GM20000 (cell line): Measurements from ENCODE around the gene CEACAM6.
"Not testable (repeated sequence)": the region's sequence is repeated elsewhere in the genome, so short reads cannot be mapped to it uniquely, and the experiment has no call there.

Experiments used
- DNase-seq: peaks from one replicate; pipeline ENCODE4 v3.0.0; 2012; ENCODE audit warnings: low spot score
- TF ChIP-seq, protein P1 (sequence below): IDR thresholded peaks from 2 replicates; pipeline ENCODE4 v1.5.1; 2012; ENCODE audit warnings: mild to moderate bottlenecking, control low read depth; ENCODE audit errors: extremely low read depth, missing control alignments

Gene CEACAM6

DNA sequence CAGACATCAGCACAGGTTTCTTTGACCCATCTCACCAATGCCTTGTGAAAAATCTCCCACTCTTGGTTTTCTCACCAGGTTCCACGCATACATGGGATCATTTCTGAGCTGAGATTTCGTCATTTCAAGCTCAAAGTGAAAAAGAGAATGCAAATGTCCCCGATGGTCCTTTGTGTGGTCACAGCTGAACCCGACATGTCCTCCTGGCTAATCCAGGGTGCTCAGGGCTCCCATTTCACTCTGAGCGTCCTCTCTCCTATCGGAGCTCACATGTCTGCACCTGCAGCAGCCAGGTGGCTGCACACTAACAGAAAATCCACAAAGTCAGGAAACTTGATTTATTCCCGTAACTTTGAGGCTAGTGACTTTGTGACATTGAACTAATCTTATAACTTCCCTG is 31.7 kb downstream of the CEACAM6 start:
- DNase-seq, result no peak
- TF ChIP-seq, protein P1, sequence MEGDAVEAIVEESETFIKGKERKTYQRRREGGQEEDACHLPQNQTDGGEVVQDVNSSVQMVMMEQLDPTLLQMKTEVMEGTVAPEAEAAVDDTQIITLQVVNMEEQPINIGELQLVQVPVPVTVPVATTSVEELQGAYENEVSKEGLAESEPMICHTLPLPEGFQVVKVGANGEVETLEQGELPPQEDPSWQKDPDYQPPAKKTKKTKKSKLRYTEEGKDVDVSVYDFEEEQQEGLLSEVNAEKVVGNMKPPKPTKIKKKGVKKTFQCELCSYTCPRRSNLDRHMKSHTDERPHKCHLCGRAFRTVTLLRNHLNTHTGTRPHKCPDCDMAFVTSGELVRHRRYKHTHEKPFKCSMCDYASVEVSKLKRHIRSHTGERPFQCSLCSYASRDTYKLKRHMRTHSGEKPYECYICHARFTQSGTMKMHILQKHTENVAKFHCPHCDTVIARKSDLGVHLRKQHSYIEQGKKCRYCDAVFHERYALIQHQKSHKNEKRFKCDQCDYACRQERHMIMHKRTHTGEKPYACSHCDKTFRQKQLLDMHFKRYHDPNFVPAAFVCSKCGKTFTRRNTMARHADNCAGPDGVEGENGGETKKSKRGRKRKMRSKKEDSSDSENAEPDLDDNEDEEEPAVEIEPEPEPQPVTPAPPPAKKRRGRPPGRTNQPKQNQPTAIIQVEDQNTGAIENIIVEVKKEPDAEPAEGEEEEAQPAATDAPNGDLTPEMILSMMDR, result no peak

DNA sequence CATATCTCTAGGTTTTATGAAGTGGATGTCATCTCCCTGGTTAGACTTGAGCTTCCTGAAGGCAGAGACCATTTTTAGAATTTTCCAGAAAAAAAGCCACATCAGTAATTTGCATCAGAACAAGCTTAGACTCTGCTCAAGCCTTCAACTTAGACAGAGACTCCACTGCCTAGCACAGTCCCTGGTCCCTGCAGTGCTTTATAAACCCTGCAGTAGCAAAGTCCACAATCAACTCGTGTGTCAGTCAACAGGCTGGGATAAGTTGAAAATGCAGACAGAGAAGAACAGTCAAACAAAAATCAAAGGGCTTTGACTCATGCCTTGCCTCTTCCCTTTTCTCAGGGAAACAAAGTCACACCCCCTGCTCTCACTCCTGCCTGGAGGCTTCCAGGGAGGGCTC is 33.2 kb downstream of the CEACAM6 start:
- not testable (repeated sequence) for DNase-seq

DNA sequence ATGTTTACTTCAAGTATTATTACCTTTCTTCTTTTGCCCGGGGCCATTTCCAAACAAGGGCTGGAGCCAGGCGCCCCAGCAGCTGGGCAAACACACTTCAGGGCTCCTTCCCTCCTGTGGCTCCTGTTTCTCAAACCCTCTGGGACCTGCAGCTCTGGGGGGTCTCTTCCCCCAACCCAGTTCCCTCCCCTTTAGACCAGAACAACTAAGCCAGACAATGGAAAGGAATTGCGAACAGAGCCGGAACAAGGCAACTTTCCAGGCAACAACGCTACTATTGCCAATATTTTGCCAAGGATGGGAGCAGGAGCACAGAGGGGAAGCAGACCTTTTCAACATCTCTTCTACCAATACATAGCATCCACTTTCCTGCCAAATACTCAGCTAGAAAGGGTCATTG is 33.7 kb downstream of the CEACAM6 start:
- not testable (repeated sequence) for DNase-seq

DNA sequence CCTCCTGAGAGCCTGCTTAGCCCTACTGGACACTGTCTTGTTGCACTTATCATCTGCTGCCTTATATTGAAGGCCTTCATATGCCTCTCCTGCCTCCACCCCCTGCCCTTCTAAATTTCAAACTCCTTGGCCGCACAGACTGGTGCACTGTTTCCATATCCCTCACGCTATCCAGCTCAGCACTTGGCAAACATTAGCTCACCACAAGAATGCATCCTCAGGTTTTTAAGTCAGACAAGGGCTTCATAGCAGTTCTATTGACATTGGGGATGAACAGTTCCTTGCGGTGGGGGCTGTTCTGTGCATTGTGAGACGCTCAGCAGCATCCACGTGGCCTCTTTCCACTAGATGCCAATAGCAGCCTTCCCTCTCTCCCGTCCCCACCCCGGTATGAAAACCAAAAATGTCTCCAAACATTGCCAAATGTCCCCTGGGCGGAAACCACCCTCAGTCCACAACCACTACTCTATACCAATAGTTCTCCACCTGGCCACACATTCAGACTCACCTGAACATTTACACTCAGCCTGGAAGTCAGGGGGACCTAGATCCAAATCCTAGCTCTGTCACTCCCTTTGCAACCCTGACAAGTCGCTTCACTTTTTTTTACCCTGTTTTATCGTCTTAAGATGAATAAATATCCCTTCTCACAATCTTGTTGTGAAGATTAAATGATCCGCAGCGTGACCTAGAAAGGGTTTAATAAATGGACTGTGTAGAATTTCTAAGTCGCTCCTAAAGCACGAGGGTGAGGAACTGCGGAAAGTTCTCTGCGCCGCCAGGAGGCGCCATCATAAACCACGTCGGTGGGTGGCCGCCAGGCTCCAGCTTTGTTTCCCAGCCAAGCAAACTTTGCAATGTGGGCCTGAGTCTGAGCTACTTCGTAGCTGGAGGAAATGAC is 37.4 kb downstream of the CEACAM6 start:
- TF ChIP-seq, protein P1, result peak; percentile 66
- peak; percentile 57 for DNase-seq

DNA sequence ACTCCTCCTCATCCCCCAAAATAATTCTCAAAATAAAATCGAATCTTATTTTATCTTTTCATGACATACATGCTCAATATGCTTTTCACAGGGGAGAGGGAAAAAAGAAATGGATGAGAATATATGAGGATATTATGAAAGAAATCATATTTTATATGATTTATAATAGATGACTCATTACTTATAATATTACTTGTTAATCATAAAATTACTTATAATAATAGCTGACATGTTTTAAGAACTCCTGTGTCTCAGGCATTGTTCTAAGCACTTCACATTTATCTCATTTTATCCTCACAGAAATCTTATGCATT is 38.0 kb downstream of the CEACAM6 start:
- DNase-seq, result no peak
- TF ChIP-seq, protein P1, result no peak

DNA sequence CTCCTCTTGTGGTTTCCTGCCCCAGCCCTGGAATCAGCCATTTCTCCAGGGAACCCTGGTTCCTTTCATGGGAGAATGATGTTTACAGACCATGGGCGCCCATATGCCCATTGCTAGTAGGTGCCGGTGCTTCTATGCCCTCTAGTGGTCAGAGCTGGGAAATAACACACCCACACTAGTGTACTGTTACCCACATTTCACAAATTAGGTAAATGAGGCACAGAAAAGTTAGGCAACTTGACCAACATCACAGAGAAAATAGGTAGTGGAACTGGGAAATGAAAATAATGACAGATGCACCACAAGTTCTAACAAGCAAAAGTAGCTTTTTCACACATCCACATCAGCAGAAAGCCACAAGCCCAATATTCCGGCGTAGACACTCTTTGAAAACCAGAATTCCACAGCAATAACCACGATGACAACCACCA is 39.7 kb downstream of the CEACAM6 start:
- TF ChIP-seq, protein P1, result peak; percentile 68
- no peak for DNase-seq

DNA sequence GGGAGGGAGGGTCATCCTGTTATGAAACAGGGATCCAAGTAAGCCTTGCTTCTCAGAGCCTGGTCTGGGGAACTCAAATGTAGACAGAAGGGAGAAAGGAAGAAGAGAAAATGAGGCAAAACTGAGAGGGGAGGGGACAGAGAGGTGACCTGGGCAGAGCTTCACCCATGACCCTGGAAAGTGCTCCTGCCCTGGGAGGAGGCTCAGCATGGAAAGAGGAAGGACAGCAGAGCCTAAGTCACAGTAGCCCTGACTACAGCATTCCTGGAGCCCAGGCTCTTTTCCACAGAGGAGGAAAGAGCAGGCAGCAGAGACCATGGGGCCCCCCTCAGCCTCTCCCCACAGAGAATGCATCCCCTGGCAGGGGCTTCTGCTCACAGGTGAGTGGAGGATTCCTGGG is 41.0 kb downstream of the CEACAM6 start, which contains the start of gene CEACAM3:
CEACAM3 (plus strand) TSS at position 226 of the 400 bp plus-strand sequence; CDS start at position 317, 91 bp downstream.
- TF ChIP-seq, protein P1, result no peak
- no peak for DNase-seq

DNA sequence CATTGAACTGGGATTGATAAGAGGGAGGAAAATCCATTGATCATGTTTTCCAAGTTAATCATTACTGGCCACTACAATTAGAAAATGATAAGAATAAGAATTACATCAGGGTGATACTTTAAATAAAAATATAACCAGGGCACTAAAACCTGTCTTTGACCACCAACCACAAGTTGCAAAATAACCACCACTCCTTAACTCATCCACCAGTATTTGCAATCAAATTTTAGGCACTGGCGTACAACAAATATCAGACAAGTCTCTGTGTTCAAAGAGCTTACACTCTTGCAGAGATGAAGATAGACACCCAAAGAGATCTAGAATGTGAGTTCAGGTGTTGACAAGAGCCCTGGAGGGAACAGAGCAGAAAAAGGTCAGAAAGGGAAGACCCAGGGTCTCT is 41.6 kb downstream of the CEACAM6 start:
- DNase-seq, result no peak
- TF ChIP-seq, protein P1, result no peak
